Ishikawa (cell line): Measurements from ENCODE around the gene FLAD1.

Experiments
- CEBPB ChIP-seq: IDR thresholded peaks from 2 replicates; pipeline ENCODE4 v1.6.1; 2012
- CREB1 ChIP-seq: IDR thresholded peaks from 2 replicates; pipeline ENCODE4 v1.6.1; 2012; ENCODE audit warnings: low read depth
- EGR1 ChIP-seq: IDR thresholded peaks from 2 replicates; pipeline ENCODE4 v1.6.1; 2012
- EP300 ChIP-seq: IDR thresholded peaks from 2 replicates; pipeline ENCODE4 v1.6.1; 2012; ENCODE audit warnings: borderline replicate concordance
- FOXM1 ChIP-seq: IDR thresholded peaks from 2 replicates; pipeline ENCODE4 v1.6.1; 2012; ENCODE audit warnings: low read depth, borderline replicate concordance
- NFIC ChIP-seq: IDR thresholded peaks from 2 replicates; pipeline ENCODE4 v1.6.1; 2012
- RAD21 ChIP-seq: IDR thresholded peaks from 2 replicates; pipeline ENCODE4 v1.6.1; 2012; ENCODE audit warnings: low read depth
- TAF1 ChIP-seq: IDR thresholded peaks from 2 replicates; pipeline ENCODE4 v1.6.1; 2012; ENCODE audit warnings: low read depth, mild to moderate bottlenecking
- TCF12 ChIP-seq: IDR thresholded peaks from 2 replicates; pipeline ENCODE4 v1.6.1; 2012; ENCODE audit warnings: low read depth
- TEAD4 ChIP-seq: IDR thresholded peaks from 2 replicates; pipeline ENCODE4 v1.6.1; 2012
- YY1 ChIP-seq: IDR thresholded peaks from 2 replicates; pipeline ENCODE4 v1.6.1; 2012; ENCODE audit warnings: low read depth
- ZBTB7A ChIP-seq: IDR thresholded peaks from 2 replicates; pipeline ENCODE4 v1.6.1; 2012; ENCODE audit warnings: low read depth
- TF ChIP-seq, protein P1 (sequence below): IDR thresholded peaks from 2 replicates; pipeline ENCODE4 v1.6.1; 2012; ENCODE audit warnings: low read depth, mild to moderate bottlenecking
- TF ChIP-seq, protein P2 (sequence below): IDR thresholded peaks from 2 replicates; pipeline ENCODE4 v1.6.1; 2012
- TF ChIP-seq, protein P3 (sequence below): IDR thresholded peaks from 2 replicates; pipeline ENCODE4 v1.6.1; 2012

The FLAD1 gene

DNA sequence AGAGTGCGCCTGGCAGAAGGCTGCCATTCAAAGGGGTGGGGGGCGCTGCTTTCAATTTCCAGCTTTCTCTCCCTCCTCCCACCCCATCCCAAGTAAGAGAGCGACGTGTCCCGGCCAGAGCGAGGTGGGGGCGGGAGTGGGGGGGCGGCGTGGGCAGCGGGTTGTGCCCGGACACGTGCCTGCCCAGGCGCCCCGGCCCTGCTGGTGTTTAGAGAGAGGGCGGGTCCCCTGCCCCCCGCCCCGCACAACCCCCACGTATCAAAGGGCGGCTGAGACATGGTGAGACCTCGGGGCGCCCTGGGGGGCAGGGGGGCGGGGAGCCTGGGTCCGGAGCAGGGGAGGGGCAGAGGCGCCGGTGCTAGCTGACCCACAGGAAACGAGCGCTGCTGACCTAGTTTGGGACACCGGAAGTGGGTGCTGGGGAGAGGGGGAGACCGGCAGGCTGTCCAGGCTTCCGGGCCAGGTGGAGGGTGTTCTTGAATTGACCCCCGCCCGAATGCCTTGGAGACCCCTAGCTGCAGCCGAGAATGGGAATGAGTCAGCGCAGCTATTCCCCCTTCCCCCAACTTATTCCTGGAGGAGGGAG is 20.7 kb downstream of the FLAD1 start:
- TF ChIP-seq, protein P1, sequence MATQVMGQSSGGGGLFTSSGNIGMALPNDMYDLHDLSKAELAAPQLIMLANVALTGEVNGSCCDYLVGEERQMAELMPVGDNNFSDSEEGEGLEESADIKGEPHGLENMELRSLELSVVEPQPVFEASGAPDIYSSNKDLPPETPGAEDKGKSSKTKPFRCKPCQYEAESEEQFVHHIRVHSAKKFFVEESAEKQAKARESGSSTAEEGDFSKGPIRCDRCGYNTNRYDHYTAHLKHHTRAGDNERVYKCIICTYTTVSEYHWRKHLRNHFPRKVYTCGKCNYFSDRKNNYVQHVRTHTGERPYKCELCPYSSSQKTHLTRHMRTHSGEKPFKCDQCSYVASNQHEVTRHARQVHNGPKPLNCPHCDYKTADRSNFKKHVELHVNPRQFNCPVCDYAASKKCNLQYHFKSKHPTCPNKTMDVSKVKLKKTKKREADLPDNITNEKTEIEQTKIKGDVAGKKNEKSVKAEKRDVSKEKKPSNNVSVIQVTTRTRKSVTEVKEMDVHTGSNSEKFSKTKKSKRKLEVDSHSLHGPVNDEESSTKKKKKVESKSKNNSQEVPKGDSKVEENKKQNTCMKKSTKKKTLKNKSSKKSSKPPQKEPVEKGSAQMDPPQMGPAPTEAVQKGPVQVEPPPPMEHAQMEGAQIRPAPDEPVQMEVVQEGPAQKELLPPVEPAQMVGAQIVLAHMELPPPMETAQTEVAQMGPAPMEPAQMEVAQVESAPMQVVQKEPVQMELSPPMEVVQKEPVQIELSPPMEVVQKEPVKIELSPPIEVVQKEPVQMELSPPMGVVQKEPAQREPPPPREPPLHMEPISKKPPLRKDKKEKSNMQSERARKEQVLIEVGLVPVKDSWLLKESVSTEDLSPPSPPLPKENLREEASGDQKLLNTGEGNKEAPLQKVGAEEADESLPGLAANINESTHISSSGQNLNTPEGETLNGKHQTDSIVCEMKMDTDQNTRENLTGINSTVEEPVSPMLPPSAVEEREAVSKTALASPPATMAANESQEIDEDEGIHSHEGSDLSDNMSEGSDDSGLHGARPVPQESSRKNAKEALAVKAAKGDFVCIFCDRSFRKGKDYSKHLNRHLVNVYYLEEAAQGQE, result no peak
- no peak for TF ChIP-seq TAF1
- peak; percentile 70 for TF ChIP-seq EGR1
- TF ChIP-seq FOXM1, result no peak
- TF ChIP-seq, protein P2, sequence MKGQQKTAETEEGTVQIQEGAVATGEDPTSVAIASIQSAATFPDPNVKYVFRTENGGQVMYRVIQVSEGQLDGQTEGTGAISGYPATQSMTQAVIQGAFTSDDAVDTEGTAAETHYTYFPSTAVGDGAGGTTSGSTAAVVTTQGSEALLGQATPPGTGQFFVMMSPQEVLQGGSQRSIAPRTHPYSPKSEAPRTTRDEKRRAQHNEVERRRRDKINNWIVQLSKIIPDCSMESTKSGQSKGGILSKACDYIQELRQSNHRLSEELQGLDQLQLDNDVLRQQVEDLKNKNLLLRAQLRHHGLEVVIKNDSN, result peak; percentile 45
- TF ChIP-seq YY1, result no peak
- TF ChIP-seq NFIC, result no peak
- no peak for TF ChIP-seq CEBPB
- peak; percentile 69 for TF ChIP-seq ZBTB7A
- TF ChIP-seq TEAD4, result no peak
- no peak for TF ChIP-seq RAD21
- TF ChIP-seq TCF12, result peak; percentile 15; the same call in 1 of the 2 replicates
- no peak for TF ChIP-seq CREB1
- TF ChIP-seq, protein P3, sequence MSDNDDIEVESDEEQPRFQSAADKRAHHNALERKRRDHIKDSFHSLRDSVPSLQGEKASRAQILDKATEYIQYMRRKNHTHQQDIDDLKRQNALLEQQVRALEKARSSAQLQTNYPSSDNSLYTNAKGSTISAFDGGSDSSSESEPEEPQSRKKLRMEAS, result peak; percentile 57; the same call in 1 of the 2 replicates
- TF ChIP-seq EP300, result no peak; the same call in 1 of the 2 replicates

DNA sequence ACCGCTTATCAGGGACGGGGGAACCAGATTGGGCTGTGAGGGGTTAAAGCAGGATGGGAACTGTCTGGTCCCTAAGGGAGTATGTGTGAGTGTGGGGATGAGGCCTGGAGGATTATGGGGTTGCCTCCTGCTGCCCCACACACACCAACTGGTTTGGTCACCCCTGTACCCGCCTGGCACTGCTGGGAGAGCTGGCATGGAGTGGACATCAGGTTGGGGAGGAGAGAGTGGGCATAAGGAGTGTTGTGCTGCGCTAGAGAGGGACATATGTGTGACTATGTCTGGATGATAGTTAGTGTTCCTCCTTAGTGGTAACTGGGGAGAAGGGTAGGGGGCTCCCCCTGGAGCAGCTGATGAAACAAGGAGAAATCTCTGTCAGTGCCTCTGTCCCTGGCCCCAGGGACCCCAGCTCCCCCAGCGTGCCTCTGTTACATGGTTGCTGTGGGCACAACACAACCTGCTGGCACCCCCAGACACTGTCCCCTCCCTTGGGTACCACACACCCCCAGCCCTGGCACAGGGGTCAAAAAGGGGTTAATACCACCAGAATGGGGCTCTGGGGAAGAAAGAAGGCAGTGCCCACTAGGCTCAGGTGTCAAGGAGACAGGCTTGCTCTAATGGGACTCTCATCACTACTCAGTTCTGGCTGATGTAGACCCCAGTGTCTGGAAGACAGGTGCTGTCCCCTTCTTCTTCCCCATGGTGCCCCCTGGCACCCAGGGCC is 21.4 kb downstream of the FLAD1 start:
- TF ChIP-seq YY1 (no peak), EP300 (no peak), CREB1 (no peak), TAF1 (no peak), ZBTB7A (no peak), RAD21 (no peak), TEAD4 (no peak), NFIC (no peak), TCF12 (no peak), CEBPB (no peak), EGR1 (no peak)
- TF ChIP-seq, protein P3, result no peak
- TF ChIP-seq, protein P1, result no peak
- TF ChIP-seq, protein P2, result no peak

DNA sequence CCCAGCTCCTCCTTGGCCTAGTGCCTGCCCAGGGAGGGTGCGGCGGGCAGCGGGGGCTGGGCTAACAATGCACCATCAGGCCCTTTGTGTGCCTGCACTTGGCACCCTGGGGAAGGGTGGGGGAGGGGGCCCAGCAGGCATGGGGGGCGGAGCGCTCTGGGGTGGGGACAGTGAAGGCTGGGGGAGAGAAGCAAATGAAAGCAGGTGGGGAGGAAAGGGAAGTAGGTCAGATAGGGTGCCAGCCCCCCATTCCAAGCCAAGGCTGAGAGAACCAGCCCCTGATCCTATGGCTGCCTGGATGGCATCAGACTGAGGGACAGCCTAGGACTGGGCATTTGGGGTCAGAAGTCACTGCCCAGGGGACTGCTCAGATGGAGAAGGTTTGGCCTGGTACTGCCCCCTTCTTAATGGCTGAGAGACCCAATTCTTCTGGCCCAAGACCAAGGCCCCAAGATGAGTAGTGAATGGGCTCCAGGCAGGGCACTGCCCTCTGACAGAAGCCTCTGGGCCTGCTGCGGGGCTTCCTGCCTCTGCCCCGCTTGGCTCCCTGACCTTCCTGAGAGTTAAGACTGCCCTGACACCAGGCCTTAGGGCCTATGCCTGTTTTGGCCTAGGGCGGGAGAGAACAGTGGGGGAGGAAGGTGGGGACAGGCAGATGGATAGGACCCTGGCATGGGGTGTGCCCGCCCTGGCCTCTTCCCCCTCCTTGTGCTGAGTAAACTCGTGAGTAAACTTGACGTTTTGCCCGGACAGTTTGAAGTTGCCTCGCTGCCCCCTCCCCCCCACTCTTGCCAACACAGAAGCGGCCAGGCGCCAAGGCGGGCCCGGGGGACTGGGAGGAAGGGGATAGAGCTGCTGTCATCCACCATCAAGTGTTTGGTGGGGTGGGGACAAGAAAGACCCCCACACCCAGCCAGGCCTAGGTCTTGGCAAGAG is 22.2 kb downstream of the FLAD1 start:
- no peak for TF ChIP-seq CEBPB
- no peak for TF ChIP-seq TCF12
- no peak for TF ChIP-seq NFIC
- TF ChIP-seq, protein P2, result no peak
- TF ChIP-seq TAF1, result no peak
- no peak for TF ChIP-seq RAD21
- TF ChIP-seq, protein P3, result no peak
- TF ChIP-seq EP300, result no peak
- TF ChIP-seq TEAD4, result no peak
- TF ChIP-seq YY1, result no peak
- no peak for TF ChIP-seq CREB1
- TF ChIP-seq EGR1, result no peak
- no peak for TF ChIP-seq FOXM1
- no peak for TF ChIP-seq ZBTB7A
- TF ChIP-seq, protein P1, result no peak
